ENCODE data around the gene FAM186B.

The FAM186B gene

DNA sequence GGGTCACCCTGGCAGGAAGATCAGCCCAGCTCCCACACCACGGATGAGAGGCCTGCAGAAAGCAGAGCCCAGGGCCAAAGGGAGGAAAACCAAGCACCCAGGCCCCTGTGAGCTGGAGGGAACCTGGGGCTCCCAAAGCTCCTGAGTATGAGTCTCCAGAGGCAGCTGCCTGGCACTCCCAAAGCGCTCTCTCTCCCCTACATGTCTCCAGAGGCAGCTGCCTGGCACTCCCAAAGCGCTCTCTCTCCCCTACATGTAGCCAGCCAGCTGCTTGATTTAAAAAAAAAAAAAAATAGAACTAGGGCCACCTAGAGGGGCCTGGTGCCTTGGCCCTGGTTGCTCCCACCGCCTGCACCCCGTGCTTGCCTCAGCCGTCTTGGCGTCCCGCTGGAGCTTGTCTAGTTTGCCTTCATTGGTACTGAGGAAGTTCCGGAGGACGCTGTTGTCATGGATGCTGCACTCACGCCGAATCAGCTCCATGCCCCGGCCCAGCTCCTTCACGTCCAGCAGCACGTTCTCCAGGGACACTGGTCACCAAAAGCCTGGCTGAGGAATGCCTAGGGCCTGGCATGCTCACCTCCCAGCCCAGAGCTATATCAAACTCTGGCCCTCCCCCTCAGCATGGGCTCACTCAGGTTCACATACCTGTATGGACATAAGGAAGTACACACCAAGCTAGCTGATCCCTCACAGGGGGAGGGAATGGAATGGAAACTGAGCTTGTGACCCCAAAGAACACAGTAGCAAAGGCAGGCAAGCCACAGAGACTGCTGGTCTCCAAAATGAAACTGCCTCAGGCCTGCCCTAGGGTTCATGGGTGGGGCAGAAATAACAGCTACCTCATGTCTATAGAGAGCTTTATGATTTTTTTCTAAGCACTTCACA, 42.6 kb upstream of the FAM186B start:
- TF ChIP-seq, protein P1, sequence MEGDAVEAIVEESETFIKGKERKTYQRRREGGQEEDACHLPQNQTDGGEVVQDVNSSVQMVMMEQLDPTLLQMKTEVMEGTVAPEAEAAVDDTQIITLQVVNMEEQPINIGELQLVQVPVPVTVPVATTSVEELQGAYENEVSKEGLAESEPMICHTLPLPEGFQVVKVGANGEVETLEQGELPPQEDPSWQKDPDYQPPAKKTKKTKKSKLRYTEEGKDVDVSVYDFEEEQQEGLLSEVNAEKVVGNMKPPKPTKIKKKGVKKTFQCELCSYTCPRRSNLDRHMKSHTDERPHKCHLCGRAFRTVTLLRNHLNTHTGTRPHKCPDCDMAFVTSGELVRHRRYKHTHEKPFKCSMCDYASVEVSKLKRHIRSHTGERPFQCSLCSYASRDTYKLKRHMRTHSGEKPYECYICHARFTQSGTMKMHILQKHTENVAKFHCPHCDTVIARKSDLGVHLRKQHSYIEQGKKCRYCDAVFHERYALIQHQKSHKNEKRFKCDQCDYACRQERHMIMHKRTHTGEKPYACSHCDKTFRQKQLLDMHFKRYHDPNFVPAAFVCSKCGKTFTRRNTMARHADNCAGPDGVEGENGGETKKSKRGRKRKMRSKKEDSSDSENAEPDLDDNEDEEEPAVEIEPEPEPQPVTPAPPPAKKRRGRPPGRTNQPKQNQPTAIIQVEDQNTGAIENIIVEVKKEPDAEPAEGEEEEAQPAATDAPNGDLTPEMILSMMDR (IDR thresholded peaks at IDR 0.05; ENCODE audit: low read depth, low read length) = no peak
- DNase-seq (ENCODE audit: extremely low read depth, low read depth) = no peak

DNA sequence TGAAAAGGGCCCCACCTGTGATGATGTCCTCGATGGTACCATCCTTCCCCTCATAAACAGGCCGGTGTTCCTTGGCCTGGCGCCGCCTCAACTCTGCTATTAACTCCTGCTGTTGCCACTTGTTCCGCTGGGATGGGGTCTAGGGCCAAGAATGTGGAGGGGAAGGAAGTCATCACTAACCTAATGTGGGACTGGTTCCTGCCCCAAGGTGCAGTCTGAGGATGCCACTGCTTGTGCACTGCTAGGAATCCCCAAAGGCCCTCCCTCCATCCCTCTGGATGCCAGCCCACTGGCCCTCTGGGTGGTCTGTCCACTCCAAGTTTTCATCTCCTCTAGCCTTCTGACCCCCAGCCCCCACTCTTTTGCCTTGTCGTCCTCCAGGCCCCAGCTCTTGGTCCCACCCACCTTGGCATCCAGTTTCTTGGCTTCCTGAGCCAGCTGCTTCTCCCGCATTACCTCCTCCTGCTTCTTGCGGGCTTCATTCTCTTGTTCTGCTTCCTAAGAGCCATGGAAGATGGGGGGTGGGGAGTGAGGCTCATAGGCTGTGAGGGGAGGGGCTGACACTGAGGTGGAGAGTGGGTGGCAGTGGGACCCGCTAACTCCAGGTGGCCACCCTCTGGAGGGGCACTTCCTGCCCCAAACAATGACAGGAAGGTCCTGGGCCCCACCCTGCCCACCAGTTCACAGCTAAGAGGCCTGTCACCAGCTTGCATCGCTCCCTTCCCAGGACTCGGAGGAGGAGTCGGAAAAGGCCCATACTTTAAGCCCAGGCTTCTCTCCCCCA, 41.6 kb upstream of the FAM186B start:
- TF ChIP-seq, protein P1 (IDR thresholded peaks at IDR 0.05; ENCODE audit: low read depth, low read length) = no peak

DNA sequence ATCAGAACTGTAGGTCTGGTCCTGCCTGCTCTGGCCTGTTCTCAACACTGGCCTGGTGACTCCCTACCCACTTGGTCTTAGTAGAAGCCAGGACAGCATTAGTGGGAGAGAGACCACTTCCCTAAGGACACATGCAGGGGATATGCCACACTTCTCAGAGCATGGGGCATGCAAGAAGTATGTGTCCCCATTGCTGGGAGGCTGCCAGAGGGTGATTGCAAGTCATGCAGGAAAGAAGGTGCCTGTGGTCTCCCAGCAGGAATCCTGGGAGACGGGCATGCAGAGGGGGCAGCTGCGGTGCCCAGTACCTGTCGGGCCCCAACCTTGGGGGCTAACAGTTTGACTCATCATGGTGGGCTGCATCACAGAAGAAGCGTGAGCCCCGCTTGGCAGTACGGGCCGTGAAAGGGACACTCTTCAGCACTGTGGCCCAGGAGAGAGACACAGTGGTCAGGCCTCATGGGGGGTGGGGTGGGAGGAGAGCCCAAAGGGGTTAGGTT, 40.9 kb upstream of the FAM186B start:
- no peak for DNase-seq (ENCODE audit: extremely low read depth, low read depth)

More for the DNA sequence above, 41.6 kb upstream of the FAM186B start:
- no peak for DNase-seq (ENCODE audit: extremely low read depth, low read depth)

DNA sequence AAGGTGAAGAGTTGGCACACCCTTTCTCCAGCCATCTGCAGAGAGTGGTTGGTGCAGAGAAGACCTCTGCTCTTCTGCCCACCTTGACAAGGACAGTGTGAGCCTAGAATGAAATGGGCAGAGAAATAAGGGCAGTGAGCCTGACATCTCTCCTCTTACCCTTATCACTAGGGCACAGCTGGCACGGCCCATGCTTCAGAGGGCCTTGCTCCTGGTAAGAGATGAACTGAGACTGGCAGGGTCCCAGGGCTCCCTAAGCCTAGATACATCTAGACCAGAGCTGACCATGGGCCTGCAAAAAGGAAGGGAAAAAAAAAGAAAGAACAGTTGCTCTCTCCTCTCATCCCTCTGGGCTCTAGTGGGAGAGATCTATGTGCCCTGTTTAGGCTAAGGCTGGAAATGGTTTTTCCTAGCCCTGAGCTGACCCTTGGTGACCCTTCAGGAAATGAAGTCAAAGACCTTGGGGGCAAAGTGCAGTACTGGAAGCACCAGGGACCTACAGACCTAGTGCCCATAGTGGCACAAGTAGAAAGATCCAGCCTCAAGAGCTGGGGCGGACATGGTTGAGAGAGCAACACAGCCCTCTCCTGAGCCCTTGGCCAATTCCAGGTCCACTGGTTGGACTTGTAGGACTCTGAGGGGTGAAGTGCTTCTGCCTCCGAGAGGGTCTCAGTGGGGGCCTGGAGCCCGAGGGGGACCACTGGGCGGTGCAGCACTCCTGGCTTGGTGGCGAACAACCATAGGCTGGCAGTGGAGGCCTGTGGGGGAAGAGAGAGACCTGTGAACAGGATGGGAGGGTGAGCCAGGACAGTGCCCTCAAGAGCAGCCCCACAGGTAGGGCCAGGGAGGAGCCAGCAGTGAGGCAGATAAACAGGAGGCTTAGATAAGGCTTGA, 40.0 kb upstream of the FAM186B start:
- no peak for DNase-seq (ENCODE audit: extremely low read depth, low read depth)
- TF ChIP-seq, protein P1 (IDR thresholded peaks at IDR 0.05; ENCODE audit: low read depth, low read length) = no peak

More for the DNA sequence above, 40.9 kb upstream of the FAM186B start:
- TF ChIP-seq, protein P1 (IDR thresholded peaks at IDR 0.05; ENCODE audit: low read depth, low read length) = no peak

DNA sequence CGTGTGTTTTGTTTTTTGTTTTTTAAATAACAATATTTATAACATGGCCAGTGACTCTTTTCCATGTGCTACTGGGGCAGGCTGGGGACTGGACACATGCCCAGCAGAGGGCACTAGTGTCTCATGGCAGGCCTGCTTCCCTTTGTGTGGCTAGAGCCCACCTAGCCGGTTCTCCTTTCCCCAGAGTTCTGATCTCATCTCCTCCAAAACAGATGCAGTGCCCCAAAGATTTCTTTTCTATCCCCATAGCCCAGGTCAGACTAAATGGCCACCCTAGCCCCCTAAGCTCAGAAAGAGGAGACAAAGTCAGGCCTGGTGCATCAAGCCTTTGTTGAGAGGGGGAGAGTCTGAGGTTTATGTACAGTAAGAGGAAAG, 39.2 kb upstream of the FAM186B start:
- peak; percentile 34 for DNase-seq (ENCODE audit: extremely low read depth, low read depth)
- TF ChIP-seq, protein P1 (IDR thresholded peaks at IDR 0.05; ENCODE audit: low read depth, low read length) = peak; percentile 97

DNA sequence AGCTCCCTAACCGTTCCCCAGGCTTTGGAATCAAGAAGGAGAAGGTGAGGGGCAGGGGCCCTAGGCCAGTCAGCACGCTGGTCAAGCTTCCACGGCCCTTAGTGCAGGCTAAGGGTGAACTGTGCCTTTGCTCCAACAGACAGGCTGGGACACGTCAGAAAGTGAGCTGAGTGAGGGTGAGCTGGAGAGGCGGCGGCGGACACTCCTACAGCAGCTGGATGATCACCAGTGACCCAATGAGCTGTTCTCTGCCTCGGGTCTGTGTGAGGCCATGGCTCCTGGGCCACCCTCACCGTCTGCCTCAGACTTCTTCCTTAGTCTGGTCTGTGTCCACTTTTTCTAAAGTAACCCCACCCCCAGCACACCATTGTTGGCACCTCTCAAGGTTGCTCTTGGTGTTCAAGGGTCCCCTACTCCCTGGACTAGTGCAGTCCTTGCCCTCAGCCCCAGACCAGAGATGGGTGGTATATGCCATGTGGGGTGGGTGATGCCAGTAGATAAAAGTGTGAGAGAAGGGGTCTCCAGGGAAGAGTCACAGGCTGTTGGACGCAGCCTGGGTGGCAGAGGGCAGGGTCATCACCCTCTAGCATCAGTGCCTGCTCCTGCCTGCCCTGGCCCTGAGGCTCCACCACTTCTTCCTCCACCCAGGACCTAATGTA, 38.7 kb upstream of the FAM186B start:
- no peak for DNase-seq (ENCODE audit: extremely low read depth, low read depth)
- TF ChIP-seq, protein P1 (IDR thresholded peaks at IDR 0.05; ENCODE audit: low read depth, low read length) = no peak

All from AG09319 (cell line).